Sigmoid colon (tissue), 4 donors: ENCODE measurements around the gene MXRA8.

Source experiments
- CTCF ChIP-seq, 4 experiments: fragments of 450-650 bp in 3 of 4; fragments of 200-600 bp in 1 of 4; IDR thresholded peaks; one replicate each; pipeline ENCODE4 v1.5.1; 2016 to 2019; ENCODE audit warnings: antibody characterized with exemption in 4 of 4, mild to moderate bottlenecking in 3 of 4, moderate library complexity in 2 of 4
- EP300 ChIP-seq, 4 donors: sonication (generic); formaldehyde crosslinking; IDR thresholded peaks; one replicate each; pipeline ENCODE4 v1.6.1; 2017; ENCODE audit warnings: antibody characterized with exemption in 4 of 4
- POLR2A ChIP-seq, 2 donors: fragments of 450-650 bp; IDR thresholded peaks; one replicate each; pipeline ENCODE4 v1.6.1; 2016; ENCODE audit warnings: antibody characterized with exemption in 2 of 2, mild to moderate bottlenecking in 2 of 2, moderate library complexity in 2 of 2
- POLR2AphosphoS5 ChIP-seq, 4 donors: sonication (generic); formaldehyde crosslinking; IDR thresholded peaks; one replicate each; pipeline ENCODE4 v1.6.1; 2017; ENCODE audit warnings: antibody characterized with exemption in 4 of 4

- TF ChIP-seq CTCF (IDR thresholded peaks at IDR 0.05) = no peak
- TF ChIP-seq POLR2AphosphoS5 (IDR thresholded peaks at IDR 0.05) = no peak
- TF ChIP-seq POLR2A (IDR thresholded peaks at IDR 0.05) = no peak
- TF ChIP-seq EP300 (IDR thresholded peaks at IDR 0.05) = no peak
Measured at GRCh38 chr1:1393428-1393827, 35.1 kb upstream of the MXRA8 start.
